ENCODE measurements around the gene ARL3.
"Not testable (repeated sequence)": the region's sequence is repeated elsewhere in the genome, so short reads cannot be mapped to it uniquely, and the experiment has no call there.

Gene ARL3

GRCh38 chr10:102735065-102735562 is 20.9 kb upstream of the ARL3 start:
- no peak for DNase-seq

GRCh38 chr10:102732661-102733060 is 18.5 kb upstream of the ARL3 start:
- no peak for DNase-seq

GRCh38 chr10:102731222-102731800 is 17.1 kb upstream of the ARL3 start:
- DNase-seq, result no peak

- DNase-seq, result peak; percentile 56 to 65
Measured at GRCh38 chr10:102729029-102730026, 15.1 kb upstream of the ARL3 start.

- no peak for DNase-seq
Measured at GRCh38 chr10:102727037-102727818, 13.0 kb upstream of the ARL3 start.

- DNase-seq, result no peak
Measured at GRCh38 chr10:102726274-102726673, 12.1 kb upstream of the ARL3 start.

- no peak for DNase-seq
Measured at GRCh38 chr10:102723989-102724388, 9.8 kb upstream of the ARL3 start.

- no peak for DNase-seq
Measured at GRCh38 chr10:102721954-102722353, 7.8 kb upstream of the ARL3 start.

GRCh38 chr10:102720775-102721301 is 6.6 kb upstream of the ARL3 start:
- no peak for DNase-seq

- DNase-seq, result no peak
Measured at GRCh38 chr10:102720337-102720736, 6.1 kb upstream of the ARL3 start.

- DNase-seq, result no peak
Measured at GRCh38 chr10:102718220-102718619, 4.0 kb upstream of the ARL3 start.

GRCh38 chr10:102716900-102717565 is 2.8 kb upstream of the ARL3 start:
- DNase-seq, result not testable (repeated sequence)

- no peak for DNase-seq
Measured at GRCh38 chr10:102715880-102716279, 1.7 kb upstream of the ARL3 start.

- DNase-seq, result no peak
Measured at GRCh38 chr10:102714621-102715455, 641 bp upstream of the ARL3 start, which contains the start of gene SFXN2. SFXN2 (plus strand) TSS chr10:102714636; CDS start chr10:102726637, 12,001 bp downstream.

- peak in 1 of 2 donors; percentile 70 for DNase-seq
Measured at GRCh38 chr10:102713539-102713813, 721 bp downstream of the ARL3 start.

GRCh38 chr10:102712843-102713538 is 1.2 kb downstream of the ARL3 start:
- no peak for DNase-seq

GRCh38 chr10:102712089-102712488 is 2.1 kb downstream of the ARL3 start:
- DNase-seq, result no peak

GRCh38 chr10:102710609-102711008 is 3.6 kb downstream of the ARL3 start:
- DNase-seq, result no peak

- DNase-seq, result no peak
Measured at GRCh38 chr10:102705531-102705930, 8.7 kb downstream of the ARL3 start.

GRCh38 chr10:102704915-102705314 is 9.3 kb downstream of the ARL3 start:
- no peak for DNase-seq

GRCh38 chr10:102702742-102703141 is 11.5 kb downstream of the ARL3 start:
- no peak for DNase-seq

Measured in bone marrow (tissue), 2 donors.